Prostate gland (tissue), 2 donors: ENCODE measurements around the gene RIT2.

Source experiments
- POLR2A ChIP-seq: fragments of 450-650 bp; IDR thresholded peaks from one replicate; pipeline ENCODE4 v1.6.1; 2016; ENCODE audit warnings: antibody characterized with exemption, mild to moderate bottlenecking
- TF ChIP-seq, protein P1 (sequence below), 4 experiments: fragments of 200-600 bp in 2 of 4; fragments of 450-650 bp in 2 of 4; sonication (generic) in 2 of 4; IDR thresholded peaks; 1 replicate in 3 of 4; 2 replicates in 1 of 4; pipeline ENCODE4 v1.5.1; 2016 to 2019; ENCODE audit warnings: antibody characterized with exemption in 4 of 4, mild to moderate bottlenecking in 2 of 4, moderate library complexity in 2 of 4

DNA sequence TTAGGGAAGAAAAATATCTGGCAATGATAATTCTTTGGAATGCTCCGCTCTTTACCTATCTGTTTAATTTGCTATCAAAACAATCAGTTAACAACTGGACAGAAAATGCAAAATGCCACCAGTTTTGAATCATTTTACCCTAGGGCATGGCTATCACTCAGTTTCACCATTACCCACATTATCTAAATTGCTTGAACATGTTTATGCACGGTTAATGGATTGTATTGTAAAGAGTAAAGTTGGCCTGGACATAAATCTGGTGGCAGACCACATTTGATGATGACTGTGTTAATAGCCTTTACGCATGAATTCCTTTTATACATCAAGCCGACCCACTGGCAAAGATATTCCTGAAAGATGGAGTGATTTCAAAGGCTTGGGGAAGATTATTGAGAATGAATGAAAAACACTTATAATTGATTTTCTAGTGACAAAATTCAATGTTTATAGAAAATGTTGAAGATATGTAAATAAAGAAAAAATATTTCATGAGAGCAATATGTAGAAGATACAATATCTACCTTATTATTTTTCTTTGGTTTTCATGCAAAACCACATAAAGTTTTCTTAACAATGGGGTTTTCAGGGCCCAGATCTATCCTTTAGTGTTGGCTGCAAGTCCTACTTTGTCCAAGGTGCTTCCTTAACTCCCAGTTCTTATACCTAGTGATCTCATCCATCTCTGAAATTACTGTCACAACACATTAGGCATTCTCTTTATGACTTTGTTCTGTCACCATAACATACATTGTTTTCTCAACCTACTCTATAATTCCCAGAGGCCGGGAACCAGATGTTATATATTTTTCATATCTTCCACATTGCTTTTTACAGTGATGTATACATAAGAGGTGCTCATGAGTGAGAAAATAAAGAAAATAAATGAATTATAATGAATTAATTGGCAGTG, 265.1 kb downstream of the RIT2 start:
- no peak for TF ChIP-seq POLR2A
- TF ChIP-seq, protein P1, sequence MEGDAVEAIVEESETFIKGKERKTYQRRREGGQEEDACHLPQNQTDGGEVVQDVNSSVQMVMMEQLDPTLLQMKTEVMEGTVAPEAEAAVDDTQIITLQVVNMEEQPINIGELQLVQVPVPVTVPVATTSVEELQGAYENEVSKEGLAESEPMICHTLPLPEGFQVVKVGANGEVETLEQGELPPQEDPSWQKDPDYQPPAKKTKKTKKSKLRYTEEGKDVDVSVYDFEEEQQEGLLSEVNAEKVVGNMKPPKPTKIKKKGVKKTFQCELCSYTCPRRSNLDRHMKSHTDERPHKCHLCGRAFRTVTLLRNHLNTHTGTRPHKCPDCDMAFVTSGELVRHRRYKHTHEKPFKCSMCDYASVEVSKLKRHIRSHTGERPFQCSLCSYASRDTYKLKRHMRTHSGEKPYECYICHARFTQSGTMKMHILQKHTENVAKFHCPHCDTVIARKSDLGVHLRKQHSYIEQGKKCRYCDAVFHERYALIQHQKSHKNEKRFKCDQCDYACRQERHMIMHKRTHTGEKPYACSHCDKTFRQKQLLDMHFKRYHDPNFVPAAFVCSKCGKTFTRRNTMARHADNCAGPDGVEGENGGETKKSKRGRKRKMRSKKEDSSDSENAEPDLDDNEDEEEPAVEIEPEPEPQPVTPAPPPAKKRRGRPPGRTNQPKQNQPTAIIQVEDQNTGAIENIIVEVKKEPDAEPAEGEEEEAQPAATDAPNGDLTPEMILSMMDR (IDR thresholded peaks at IDR 0.05), result no peak
